Ishikawa (cell line): ENCODE data around the gene BIRC6.

Source experiments
- CEBPB ChIP-seq: IDR thresholded peaks from 2 replicates; pipeline ENCODE4 v1.6.1; 2012
- CREB1 ChIP-seq: IDR thresholded peaks from 2 replicates; pipeline ENCODE4 v1.6.1; 2012; ENCODE audit warnings: low read depth
- EP300 ChIP-seq: IDR thresholded peaks from 2 replicates; pipeline ENCODE4 v1.6.1; 2012; ENCODE audit warnings: borderline replicate concordance
- MAX ChIP-seq: IDR thresholded peaks from 2 replicates; pipeline ENCODE4 v1.6.1; 2012
- NFIC ChIP-seq: IDR thresholded peaks from 2 replicates; pipeline ENCODE4 v1.6.1; 2012
- RAD21 ChIP-seq: IDR thresholded peaks from 2 replicates; pipeline ENCODE4 v1.6.1; 2012; ENCODE audit warnings: low read depth
- REST ChIP-seq: IDR thresholded peaks from 2 replicates; pipeline ENCODE4 v1.6.1; 2012; ENCODE audit warnings: low read depth, mild to moderate bottlenecking
- TCF12 ChIP-seq: IDR thresholded peaks from 2 replicates; pipeline ENCODE4 v1.6.1; 2012; ENCODE audit warnings: low read depth
- TEAD4 ChIP-seq: IDR thresholded peaks from 2 replicates; pipeline ENCODE4 v1.6.1; 2012
- ZBTB7A ChIP-seq: IDR thresholded peaks from 2 replicates; pipeline ENCODE4 v1.6.1; 2012; ENCODE audit warnings: low read depth

- TF ChIP-seq CREB1 (no peak), MAX (no peak), ZBTB7A (no peak), TEAD4 (no peak), NFIC (no peak), RAD21 (no peak), EP300 (no peak), REST (no peak), CEBPB (no peak), TCF12 (no peak)
Observed at GRCh38 chr2:32357318-32358110, 691 bp downstream of the BIRC6 start.
